ENCODE measurements around the gene UGT1A6. TPM values are rescaled to one million over a fixed set of nuclear protein-coding genes. Genes with fewer than 3 reads are reported as not detected.

UGT1A6 gene
- total RNA-seq, 1 experiment from 2014 or later: 98.0 TPM

GRCh38 chr2:233705911-233706506 lies 13.3 kb downstream of the UGT1A6 start:
- Mint-ChIP-seq H3K36me3 (ENCODE audit: insufficient read depth, unreplicated experiment) (peaks cover 38% of the 10 kb centered on the region), H3K4me1 (ENCODE audit: low read depth, unreplicated experiment) (peaks cover 93% of the 10 kb centered on the region), H3K27ac (ENCODE audit: unreplicated experiment) (peak overlapping the region; percentile 65), H3K27me3 (ENCODE audit: unreplicated experiment) (no peaks in the 10 kb centered on the region), H3K9me3 (ENCODE audit: low read depth, unreplicated experiment) (no peaks in the 10 kb centered on the region), H3K4me3 (ENCODE audit: low read depth, unreplicated experiment) (peak overlapping the region; percentile 8)
- peak; percentile 80 for DNase-seq
- no peak for TF ChIP-seq CTCF (IDR thresholded peaks at IDR 0.05; ENCODE audit: unreplicated experiment)
- CTCF ChIA-PET: interaction anchor here (0.7 to 1.7 kb wide), 6 partner anchors 10 to 284 kb away, joined by 3 to 7 read pairs (median 4); partner anchors contain the start of genes UGT1A1 and UGT1A6
- intact Hi-C loops (cut with micrococcal nuclease; ENCODE audit: unreplicated experiment): loop anchor here (2.0 to 10.0 kb wide), 4 partner anchors 67 to 299 kb away; no protein-coding TSS in a partner anchor
- BruUV-seq (replicated peaks): no TSS peak

GRCh38 chr2:233706720-233707119 lies 14.0 kb downstream of the UGT1A6 start:
- CTCF ChIA-PET: interaction anchor here (0.6 to 1.3 kb wide), 4 partner anchors 9 to 126 kb away, joined by 3 to 4 read pairs (median 4); partner anchors contain the start of gene UGT1A1
- intact Hi-C loops (cut with micrococcal nuclease; ENCODE audit: unreplicated experiment): loop anchor here (5.0 to 10.0 kb wide), 3 partner anchors 128 to 299 kb away; no protein-coding TSS in a partner anchor

GRCh38 chr2:233707940-233708644 lies 15.4 kb downstream of the UGT1A6 start:
- CTCF ChIA-PET: interaction anchor here (0.6 kb wide), 1 partner anchor 110 kb away, joined by 3 read pairs; no protein-coding TSS in a partner anchor
- Mint-ChIP-seq H3K9me3 (ENCODE audit: low read depth, unreplicated experiment) (no peaks in the 10 kb centered on the region), H3K4me1 (ENCODE audit: low read depth, unreplicated experiment) (peaks cover 93% of the 10 kb centered on the region), H3K27me3 (ENCODE audit: unreplicated experiment) (no peaks in the 10 kb centered on the region), H3K36me3 (ENCODE audit: insufficient read depth, unreplicated experiment) (peaks cover 57% of the 10 kb centered on the region), H3K4me3 (ENCODE audit: low read depth, unreplicated experiment) (peak overlapping the region; percentile 38), H3K27ac (ENCODE audit: unreplicated experiment) (peak overlapping the region; percentile 53)
- DNase-seq: peak; percentile 19
- no TSS peak for BruUV-seq (replicated peaks)
- intact Hi-C loops (cut with micrococcal nuclease; ENCODE audit: unreplicated experiment): loop anchor here (5.0 to 10.0 kb wide), 3 partner anchors 127 to 301 kb away; no protein-coding TSS in a partner anchor
- TF ChIP-seq CTCF (IDR thresholded peaks at IDR 0.05; ENCODE audit: unreplicated experiment): no peak

More at GRCh38 chr2:233706720-233707119, 14.0 kb downstream of the UGT1A6 start:
- no peak for TF ChIP-seq CTCF (IDR thresholded peaks at IDR 0.05; ENCODE audit: unreplicated experiment)
- H3K4me3 Mint-ChIP-seq (ENCODE audit: low read depth, unreplicated experiment): no peak overlapping the region
- BruUV-seq (replicated peaks): no TSS peak
- no peaks in the 10 kb centered on the region for H3K27me3 Mint-ChIP-seq (ENCODE audit: unreplicated experiment)
- peaks cover 93% of the 10 kb centered on the region for H3K4me1 Mint-ChIP-seq (ENCODE audit: low read depth, unreplicated experiment)
- H3K27ac Mint-ChIP-seq (ENCODE audit: unreplicated experiment): no peak overlapping the region
- peaks cover 45% of the 10 kb centered on the region for H3K36me3 Mint-ChIP-seq (ENCODE audit: insufficient read depth, unreplicated experiment)
- no peaks in the 10 kb centered on the region for H3K9me3 Mint-ChIP-seq (ENCODE audit: low read depth, unreplicated experiment)
- DNase-seq: peak; percentile 10

- CTCF ChIA-PET: interaction anchor here (0.6 kb wide), 2 partner anchors 111 to 330 kb away, joined by 3 read pairs; no protein-coding TSS in a partner anchor
- intact Hi-C loops (cut with micrococcal nuclease; ENCODE audit: unreplicated experiment): loop anchor here (5.0 to 10.0 kb wide), 3 partner anchors 126 to 302 kb away; no protein-coding TSS in a partner anchor
- Mint-ChIP-seq H3K4me3 (ENCODE audit: low read depth, unreplicated experiment) (peak overlapping the region; percentile 38), H3K4me1 (ENCODE audit: low read depth, unreplicated experiment) (peaks cover 89% of the 10 kb centered on the region), H3K27ac (ENCODE audit: unreplicated experiment) (peak overlapping the region; percentile 53), H3K27me3 (ENCODE audit: unreplicated experiment) (no peaks in the 10 kb centered on the region), H3K36me3 (ENCODE audit: insufficient read depth, unreplicated experiment) (peaks cover 61% of the 10 kb centered on the region), H3K9me3 (ENCODE audit: low read depth, unreplicated experiment) (no peaks in the 10 kb centered on the region)
- DNase-seq: no peak
- no peak for TF ChIP-seq CTCF (IDR thresholded peaks at IDR 0.05; ENCODE audit: unreplicated experiment)
- BruUV-seq (replicated peaks): no TSS peak
These were observed 16.3 kb downstream of the UGT1A6 start for GRCh38 chr2:233708942-233709341.

Data from Calu3 (cell line).